Measurements from ENCODE around the gene PDCD1. TPM values are rescaled to one million over a fixed set of nuclear protein-coding genes. Genes with fewer than 3 reads are reported as not detected.

PDCD1 gene
- total and polyA plus RNA-seq, 2 of the 8 experiments (the other 6 are each of a cell fraction or from before 2014, with no cell fraction given), result 0.48 to 1.1 TPM

DNA sequence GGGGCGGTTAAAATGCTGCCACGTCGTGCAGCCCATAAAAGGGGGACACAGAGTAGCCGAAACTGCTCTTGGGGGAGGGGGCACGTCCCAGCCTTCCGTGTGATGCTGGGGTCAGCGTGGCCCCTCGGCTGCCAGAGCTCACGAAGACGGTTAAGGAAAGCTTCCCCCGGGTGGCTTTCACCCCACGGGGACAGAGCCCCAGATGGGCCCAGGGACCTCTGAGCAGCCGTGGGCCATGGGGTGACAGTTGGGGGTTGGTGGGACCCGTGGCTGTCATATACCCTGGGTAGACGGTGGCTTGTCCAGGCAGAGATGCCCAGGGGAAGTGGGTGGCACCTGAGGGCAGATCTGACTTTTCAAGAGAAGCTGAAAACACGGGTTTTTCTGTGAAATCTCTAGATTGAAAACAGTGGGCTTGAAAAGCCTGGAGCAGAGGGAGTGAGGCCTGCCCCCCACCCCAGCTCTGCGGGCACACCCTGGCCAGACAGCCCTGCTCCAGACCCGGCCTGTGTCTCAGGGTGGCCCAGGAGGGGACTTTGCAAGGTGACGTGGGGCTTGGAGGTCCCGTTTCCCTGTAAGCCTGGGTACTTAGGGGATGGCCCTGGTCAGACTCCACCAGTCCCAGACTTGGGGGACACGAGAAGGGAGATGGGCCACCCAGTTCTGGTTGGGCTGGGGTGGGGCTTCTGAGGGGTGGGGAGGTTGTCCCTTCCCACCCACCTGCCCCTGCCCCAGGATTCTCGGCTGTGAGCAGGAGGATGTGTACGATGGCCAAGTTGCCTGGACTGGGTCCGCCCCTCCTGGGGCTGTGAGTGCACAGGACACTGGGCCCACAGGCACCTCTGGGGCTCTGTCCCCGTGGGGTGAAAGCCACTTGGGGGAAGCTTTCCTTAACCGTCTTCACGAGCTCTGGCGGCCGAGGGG is 49.0 kb downstream of the PDCD1 start:
- Histone ChIP-seq H3K4me2 (ENCODE audit: insufficient read depth in 1 of 2, low read depth in 2 of 2, low read length in 2 of 2) (no peak overlapping the region), H2BK120ac (replicated peaks; ENCODE audit: low read depth, low read length) (peak overlapping the region; percentile 35), H3K4me1 (replicated peaks in 1 of 4; ENCODE audit: control insufficient read depth in 3 of 4, insufficient read depth in 4 of 4, low read length in 3 of 4) (peaks cover 2 to 13% (median 6%) of the 10 kb centered on the region in 4 experiments), H3K23me2 (ENCODE audit: low read depth, low read length) (no peaks in the 10 kb centered on the region), H3K23ac (ENCODE audit: insufficient read length) (no peak overlapping the region), H3K36me3 (ENCODE audit: control insufficient read depth in 2 of 4, insufficient read depth in 4 of 4, low read length in 3 of 4) (no peaks in the 10 kb centered on the region), H3K79me2 (ENCODE audit: control insufficient read depth in 1 of 2, insufficient read depth in 2 of 2, low read length in 2 of 2) (no peaks in the 10 kb centered on the region), H4K5ac (ENCODE audit: insufficient read length, low read depth, low read length) (no peak overlapping the region), H3K4me3 (ENCODE audit: extremely low read depth in 1 of 4, insufficient read depth in 2 of 4, low read depth in 3 of 4, low read length in 4 of 4) (no peak overlapping the region), H3K18ac (ENCODE audit: extremely low read depth, low read length) (no peak overlapping the region), H3K14ac (ENCODE audit: insufficient read length) (no peak overlapping the region), H4K20me1 (replicated peaks in 1 of 2; ENCODE audit: control insufficient read depth in 1 of 2, insufficient read depth in 2 of 2, low read length in 2 of 2) (no peaks in the 10 kb centered on the region), H2AFZ (ENCODE audit: low read length) (no peak overlapping the region), H3K9ac (replicated peaks in 1 of 4; ENCODE audit: extremely low read depth in 1 of 4, low read depth in 3 of 4, low read length in 3 of 4) (no peak overlapping the region), H3K4ac (replicated peaks; ENCODE audit: insufficient read length, low read depth, low read length) (no peak overlapping the region), H4K91ac (replicated peaks; ENCODE audit: insufficient read length, low read length) (peak overlapping the region; percentile 40), H3K27me3 (replicated peaks in 1 of 4; ENCODE audit: control insufficient read depth in 3 of 4, extremely low read depth in 1 of 4, insufficient read depth in 3 of 4, low read length in 3 of 4) (peaks cover 0 to 2% (median 0%) of the 10 kb centered on the region in 4 experiments; a peak in 3 of 7 replicates), H2BK12ac (ENCODE audit: low read depth, low read length) (peak overlapping the region; percentile 55; the same call in 1 of the 2 replicates), H3K9me3 (ENCODE audit: insufficient read depth in 2 of 2, low read depth in 1 of 2, low read length in 1 of 2) (no peaks in the 10 kb centered on the region), H3K79me1 (ENCODE audit: low read depth, low read length) (no peaks in the 10 kb centered on the region), H2BK5ac (ENCODE audit: low read depth, low read length) (no peak overlapping the region), H2AK5ac (ENCODE audit: low read depth, low read length) (no peak overlapping the region; the same call in 1 of the 2 replicates), H2BK15ac (ENCODE audit: low read length) (0 out of 2 replicates have a peak overlapping the region, but pooled peaks have one; percentile 40), H3K27ac (ENCODE audit: low read depth, low read length) (no peak overlapping the region), H3K56ac (replicated peaks; ENCODE audit: insufficient read length, low read depth, low read length) (no peak overlapping the region), H2BK20ac (ENCODE audit: low read length) (no peak overlapping the region), H4K8ac (ENCODE audit: extremely low read depth, insufficient read depth, low read length) (no peak overlapping the region; the same call in none of the 2 replicates)
- ChIA-PET CTCF (ENCODE audit: partially characterized antibody) (interaction anchor here (1.1 to 1.4 kb wide), 3 partner anchors 32 to 91 kb away, joined by 3 to 10 read pairs (median 5); a partner anchor contains a TSS), POLR2A (ENCODE audit: partially characterized antibody) (interaction anchor here (1.0 to 3.0 kb wide), 2 partner anchors 34 to 108 kb away, joined by 3 to 11 read pairs; partner anchors contain the start of genes GAL3ST2 and ING5)
- DNase-seq (ENCODE audit: low read depth in 1 of 2, low spot score in 2 of 2), result no peak
- 84% methylated on average over 17 of the region's 29 CpGs; no CpG with 5 or more reads in 1 of the 2 experiments for WGBS, 2 experiments (ENCODE audit: extremely low coverage in 1 of 2, insufficient coverage in 1 of 2, insufficient read length in 1 of 2, insufficient replicate concordance in 2 of 2, low coverage in 1 of 2, low lambda C conversion rate in 2 of 2, missing lambda C conversion rate in 1 of 2)
- no peak for FAIRE-seq
- TF ChIP-seq RNF2 (IDR thresholded peaks at IDR 0.05; ENCODE audit: borderline replicate concordance, low read depth, low read length, missing control alignments, poor library complexity, severe bottlenecking) (no peak), RFX5 (IDR thresholded peaks at IDR 0.05; ENCODE audit: borderline replicate concordance, low read depth, low read length) (no peak), SIRT6 (IDR thresholded peaks at IDR 0.05; ENCODE audit: low read length) (no peak), SUZ12 (IDR thresholded peaks at IDR 0.05; ENCODE audit: low read length) (no peak), TCF12 (IDR thresholded peaks at IDR 0.05; ENCODE audit: low read depth, low read length) (no peak), SRF (IDR thresholded peaks at IDR 0.05; ENCODE audit: low read depth, low read length) (no peak), YY1 (IDR thresholded peaks at IDR 0.05; ENCODE audit: low read depth, low read length) (no peak), MAFK (IDR thresholded peaks at IDR 0.05; ENCODE audit: low read depth, low read length) (no peak), JUN (IDR thresholded peaks at IDR 0.05; ENCODE audit: low read depth, low read length) (no peak)
- TF ChIP-seq, protein P1, sequence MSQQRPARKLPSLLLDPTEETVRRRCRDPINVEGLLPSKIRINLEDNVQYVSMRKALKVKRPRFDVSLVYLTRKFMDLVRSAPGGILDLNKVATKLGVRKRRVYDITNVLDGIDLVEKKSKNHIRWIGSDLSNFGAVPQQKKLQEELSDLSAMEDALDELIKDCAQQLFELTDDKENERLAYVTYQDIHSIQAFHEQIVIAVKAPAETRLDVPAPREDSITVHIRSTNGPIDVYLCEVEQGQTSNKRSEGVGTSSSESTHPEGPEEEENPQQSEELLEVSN (IDR thresholded peaks at IDR 0.05), result no peak

All from H1 (cell line).